ENCODE data around the gene ZNF674. TPM values are rescaled to one million over a fixed set of nuclear protein-coding genes. Genes with fewer than 3 reads are reported as not detected.

ZNF674 gene
- total and polyA plus RNA-seq, 2 of the 4 experiments (the other 2 are of a cell fraction), result 2.2 to 13.4 TPM

GRCh38 chrX:46584736-46585135 lies 39.5 kb upstream of the ZNF674 start:
- ChIA-PET CTCF (no interaction called here), POLR2A (ENCODE audit: unreplicated experiment) (no interaction called here)
- H3K9ac ChIP-seq (ENCODE audit: low read depth, low read length), result no peak overlapping the region
- H2AK5ac ChIP-seq (ENCODE audit: low read depth, low read length), result peak overlapping the region; percentile 74; the same call in 1 of the 2 replicates
- H3K27ac ChIP-seq (ENCODE audit: insufficient read depth, low read length), result 0 out of 2 replicates have a peak overlapping the region, but pooled peaks have one; percentile 8
- H3K9me1 ChIP-seq (ENCODE audit: insufficient read depth, low read length), result peaks cover 11% of the 10 kb centered on the region; the same call in 1 of the 2 replicates
- H2BK20ac ChIP-seq (ENCODE audit: low read depth, low read length), result peak overlapping the region; percentile 13; the same call in 1 of the 2 replicates
- no peaks in the 10 kb centered on the region for H3K27me3 ChIP-seq (ENCODE audit: control insufficient read depth, insufficient read depth, low read length)
- peak overlapping the region in 1 of 2 experiments; percentile 1; a peak in 1 of 4 replicates for H4K8ac ChIP-seq (ENCODE audit: low read depth in 2 of 2, low read length in 2 of 2)
- dilution Hi-C loops (cut with HindIII; ENCODE audit: low sequenced_read_pairs, unreplicated experiment) (no loop called here), in situ Hi-C loops (cut with MboI; ENCODE audit: low sequenced_read_pairs) (no loop called here), intact Hi-C loops (cut with micrococcal nuclease) (loop anchor here (5.0 kb wide), 1 partner anchor 43 kb away; no protein-coding TSS in a partner anchor)
- H3K4ac ChIP-seq (ENCODE audit: low read depth, low read length), result peak overlapping the region; percentile 73
- H2AFZ ChIP-seq (replicated peaks; ENCODE audit: low read length, poor library complexity), result no peak overlapping the region
- H2BK15ac ChIP-seq (ENCODE audit: low read depth, low read length), result peak overlapping the region; percentile 65; the same call in 1 of the 3 replicates
- peak overlapping the region; percentile 42; the same call in 1 of the 2 replicates for H4K5ac ChIP-seq (ENCODE audit: low read depth, low read length)
- H2AK9ac ChIP-seq (replicated peaks; ENCODE audit: low read depth, low read length, poor library complexity), result no peak overlapping the region
- DNase-seq (no peak), ATAC-seq (ENCODE audit: low read depth) (no peak)
- no peak overlapping the region for H3K4me3 ChIP-seq (ENCODE audit: insufficient read depth, low read depth, low read length)
- no peaks in the 10 kb centered on the region for H4K20me1 ChIP-seq (ENCODE audit: insufficient read depth, low read length)
- peak overlapping the region; percentile 5 for H2BK5ac ChIP-seq (ENCODE audit: low read depth, low read length, poor library complexity, severe bottlenecking)
- peak overlapping the region; percentile 47; the same call in 1 of the 2 replicates for H3K18ac ChIP-seq (ENCODE audit: low read depth, low read length)
- 0 out of 2 replicates have a peak overlapping the region, but pooled peaks have one; percentile 17 for H3K14ac ChIP-seq (replicated peaks; ENCODE audit: low read depth, low read length)
- no peaks in the 10 kb centered on the region for H3K9me3 ChIP-seq (ENCODE audit: control insufficient read depth, insufficient read depth, low read length)
- H3K56ac ChIP-seq (ENCODE audit: extremely low read depth, insufficient read depth, low read length), result no peak overlapping the region
- H3K23ac ChIP-seq (ENCODE audit: low read depth, low read length), result no peak overlapping the region
- H3K4me1 ChIP-seq (ENCODE audit: control insufficient read depth, insufficient read depth, low read length), result peaks cover 12% of the 10 kb centered on the region
- 55% methylated on average over 1 of the region's 2 CpGs; no CpG with 5 or more reads in 1 of the 2 experiments for WGBS, 2 experiments (ENCODE audit: extremely low coverage in 2 of 2, insufficient read length in 1 of 2)
- TF ChIP-seq RAD21 (IDR thresholded peaks at IDR 0.05; ENCODE audit: low read length) (no peak), POLR2A (IDR thresholded peaks at IDR 0.05; ENCODE audit: low read depth, low read length) (no peak), RFX5 (IDR thresholded peaks at IDR 0.05; ENCODE audit: low read depth, low read length) (no peak)
- no peaks in the 10 kb centered on the region for H3K36me3 ChIP-seq (ENCODE audit: control insufficient read depth, insufficient read depth, low read length)
- no peak overlapping the region for H3K4me2 ChIP-seq (ENCODE audit: low read depth, low read length)
- no TSS peak for BruUV-seq (replicated peaks)
- peak overlapping the region; percentile 50; the same call in 1 of the 2 replicates for H4K91ac ChIP-seq (ENCODE audit: insufficient read depth, low read depth, low read length)
- peak overlapping the region; percentile 33 for H2BK120ac ChIP-seq (ENCODE audit: low read depth, low read length)
- H3K79me1 ChIP-seq (ENCODE audit: low read depth in 1 of 2, low read length in 2 of 2), result peaks cover 6 to 23% of the 10 kb centered on the region in 2 experiments

All from IMR-90 (cell line).